Adrenal gland (tissue), 12 donors: ENCODE results near the gene ZNF669. TPM values are rescaled to one million over a fixed set of nuclear protein-coding genes. Genes with fewer than 3 reads are reported as not detected.
"Not testable (repeated sequence)": the region's sequence is repeated elsewhere in the genome, so short reads cannot be mapped to it uniquely, and the experiment has no call there.

ENCODE experiments used
- DNase-seq, 7 donors: peaks; one replicate each; pipeline ENCODE4 v3.0.0-alpha.2; 2019 to 2020
- H3K27ac ChIP-seq, 5 donors: fragments of 200-600 bp; sonication (generic) in 4 of 5; 1 replicate in 3 of 5; 2 replicates in 2 of 5; pipeline versions ENCODE4 v1.5.1 to v1.8.0; 2016 to 2020; ENCODE audit warnings: mild to moderate bottlenecking in 1 of 5
- H3K27me3 ChIP-seq: fragments of 200-600 bp; 2 replicates; pipeline ENCODE4 v1.8.0; 2021
- H3K36me3 ChIP-seq, 2 donors: fragments of 200-600 bp; replicated peaks in 1 of 2; 1 replicate in 1 of 2; 2 replicates in 1 of 2; pipeline versions ENCODE4 v1.5.1 to v1.8.0; 2018 to 2022
- H3K4me1 ChIP-seq, 2 donors: fragments of 200-600 bp; replicated peaks in 1 of 2; 1 replicate in 1 of 2; 2 replicates in 1 of 2; pipeline versions ENCODE4 v1.5.1 to v1.8.0; 2018 to 2021
- H3K4me3 ChIP-seq, 4 donors: fragments of 200-600 bp; sonication (generic) in 3 of 4; one replicate each; pipeline ENCODE4 v1.5.1; 2016 to 2018
- H3K9me3 ChIP-seq, 3 donors: fragments of 200-600 bp; sonication (generic) in 1 of 3; replicated peaks in 1 of 3; 1 replicate in 2 of 3; 2 replicates in 1 of 3; pipeline versions ENCODE4 v1.5.1 to v1.8.0; 2016 to 2021
- POLR2A ChIP-seq, 2 donors: fragments of 450-650 bp; IDR thresholded peaks; one replicate each; pipeline ENCODE4 v1.6.1; 2017; ENCODE audit warnings: antibody characterized with exemption in 2 of 2, mild to moderate bottlenecking in 2 of 2, moderate library complexity in 1 of 2
- WGBS, 4 donors: extraction: QIAGEN DNeasy Blood & Tissue Kit in 2 of 4; methylation state at CpG; one replicate each; pipeline versions ENCODE4 v1.1.5 to v1.1.7; 2013 to 2017; 5-methylcytosine and 5-hydroxymethylcytosine counted together
- intact Hi-C, 2 donors: fragments of 100-400 bp; cut with DNase I; formaldehyde crosslinking; loops; one replicate each; pipeline versions ENCODE4 v1.14.1 to v1.15.0; 2022 to 2023
- polyA plus RNA-seq, 3 donors: library from polyadenylated mRNA; stranded (reverse); fragments of 200-250 nt in 2 of 3; fragments of 350-450 nt in 1 of 3; fragmentation: Illumina TruSeq in 1 of 3; extraction: RNeasy Lipid Tissue Mini Kit (QIAGEN cat#74804) in 1 of 3; gene quantifications; one replicate each; pipeline ENCODE4 v1.2.3, GENCODE V29; 2013 to 2014
- total RNA-seq, 9 donors: library from RNA; depleted of rRNA in 4 of 9; stranded (reverse); fragments of >200 nt in 4 of 9; fragments of 120-200 nt in 1 of 9; fragmentation: NEBNext Ultra II Directional in 1 of 9; extraction: Animal tissue kit (Norgen Biotek cat#: 25700) in 1 of 9; gene quantifications; one replicate each; pipeline versions ENCODE4 v1.1.0 to v1.2.4, GENCODE V29; 2013 to 2023
- TF ChIP-seq, protein P1 (sequence below), 6 experiments: fragments of 450-650 bp in 4 of 6; fragments of 200-600 bp in 2 of 6; sonication (generic) in 1 of 6; IDR thresholded peaks; 1 replicate in 5 of 6; 2 replicates in 1 of 6; pipeline versions ENCODE4 v1.5.1 to v1.8.0; 2016 to 2021; ENCODE audit warnings: antibody characterized with exemption in 6 of 6, mild to moderate bottlenecking in 2 of 6, moderate library complexity in 1 of 6
- donor health status: healthy with polysubstance abuse.
- donor health status: Bipolar disorder and iron deficiency.
- donor health status: DM: yes; HTN: yes; CAD: no.
- donor health status: DM: no; HTN: no; CAD: no.
- donor health status: DM: no; HTN: no; CAD: no.
- donor health status: DM: yes; HTN: yes; CAD: no.

ZNF669 gene
- total and polyA plus RNA-seq, 12 donors = 1.2 to 11.3 (median 5.1) TPM

DNA sequence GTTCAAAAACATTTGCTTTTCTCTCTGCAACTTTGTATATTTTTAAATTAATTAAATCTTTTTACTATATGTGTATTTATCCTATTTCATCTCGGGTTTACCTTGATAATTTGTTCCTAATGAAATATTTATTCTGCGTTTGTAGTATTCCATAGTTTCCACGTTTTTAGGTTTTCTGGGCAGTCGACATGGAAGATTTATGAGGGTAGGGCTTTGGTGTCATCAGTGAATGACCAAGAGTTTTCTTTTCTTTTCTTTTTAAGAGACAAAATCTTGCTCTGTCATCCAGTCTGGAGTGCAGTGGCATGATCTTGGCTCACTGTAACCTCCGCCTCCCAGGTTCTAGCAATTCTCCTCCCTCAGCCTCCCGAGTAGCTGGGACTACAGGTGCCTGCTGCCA, 17.2 kb upstream of the ZNF669 start:
- H3K27ac ChIP-seq = no peak overlapping the region
- no peak overlapping the region for H3K4me3 ChIP-seq
- H3K27me3 ChIP-seq = no peaks in the 10 kb centered on the region
- no peaks in the 10 kb centered on the region for H3K9me3 ChIP-seq
- H3K4me1 ChIP-seq = no peaks in the 10 kb centered on the region
- 66 to 70% (median 69%) methylated on average over 6 of the region's 6 CpGs for WGBS, 4 donors
- intact Hi-C loops = no loop called here
- TF ChIP-seq, protein P1, sequence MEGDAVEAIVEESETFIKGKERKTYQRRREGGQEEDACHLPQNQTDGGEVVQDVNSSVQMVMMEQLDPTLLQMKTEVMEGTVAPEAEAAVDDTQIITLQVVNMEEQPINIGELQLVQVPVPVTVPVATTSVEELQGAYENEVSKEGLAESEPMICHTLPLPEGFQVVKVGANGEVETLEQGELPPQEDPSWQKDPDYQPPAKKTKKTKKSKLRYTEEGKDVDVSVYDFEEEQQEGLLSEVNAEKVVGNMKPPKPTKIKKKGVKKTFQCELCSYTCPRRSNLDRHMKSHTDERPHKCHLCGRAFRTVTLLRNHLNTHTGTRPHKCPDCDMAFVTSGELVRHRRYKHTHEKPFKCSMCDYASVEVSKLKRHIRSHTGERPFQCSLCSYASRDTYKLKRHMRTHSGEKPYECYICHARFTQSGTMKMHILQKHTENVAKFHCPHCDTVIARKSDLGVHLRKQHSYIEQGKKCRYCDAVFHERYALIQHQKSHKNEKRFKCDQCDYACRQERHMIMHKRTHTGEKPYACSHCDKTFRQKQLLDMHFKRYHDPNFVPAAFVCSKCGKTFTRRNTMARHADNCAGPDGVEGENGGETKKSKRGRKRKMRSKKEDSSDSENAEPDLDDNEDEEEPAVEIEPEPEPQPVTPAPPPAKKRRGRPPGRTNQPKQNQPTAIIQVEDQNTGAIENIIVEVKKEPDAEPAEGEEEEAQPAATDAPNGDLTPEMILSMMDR (IDR thresholded peaks at IDR 0.05) = no peak
- TF ChIP-seq POLR2A (IDR thresholded peaks at IDR 0.05) = no peak
- no peak for DNase-seq
- H3K36me3 ChIP-seq = no peaks in the 10 kb centered on the region

DNA sequence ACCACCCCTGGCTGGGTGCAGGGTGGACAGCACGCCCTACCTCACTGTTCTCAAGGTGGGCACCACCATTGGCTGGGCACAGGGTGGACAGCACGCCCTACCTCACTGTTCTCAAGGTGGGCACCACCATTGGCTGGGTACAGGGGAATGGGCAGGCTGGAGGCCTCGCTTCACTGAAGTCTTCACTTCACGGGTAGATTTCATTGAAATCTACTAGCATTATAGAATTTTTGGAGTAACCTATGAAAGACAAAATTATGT, 16.2 kb upstream of the ZNF669 start:
- DNase-seq, H3K4me1 ChIP-seq, H3K9me3 ChIP-seq, H3K36me3 ChIP-seq, H3K4me3 ChIP-seq, H3K27me3 ChIP-seq, H3K27ac ChIP-seq, intact Hi-C loops: not testable (repeated sequence)
- WGBS, 4 donors = 82 to 96% (median 89%) methylated on average over 3 to 4 of the region's 4 CpGs

DNA sequence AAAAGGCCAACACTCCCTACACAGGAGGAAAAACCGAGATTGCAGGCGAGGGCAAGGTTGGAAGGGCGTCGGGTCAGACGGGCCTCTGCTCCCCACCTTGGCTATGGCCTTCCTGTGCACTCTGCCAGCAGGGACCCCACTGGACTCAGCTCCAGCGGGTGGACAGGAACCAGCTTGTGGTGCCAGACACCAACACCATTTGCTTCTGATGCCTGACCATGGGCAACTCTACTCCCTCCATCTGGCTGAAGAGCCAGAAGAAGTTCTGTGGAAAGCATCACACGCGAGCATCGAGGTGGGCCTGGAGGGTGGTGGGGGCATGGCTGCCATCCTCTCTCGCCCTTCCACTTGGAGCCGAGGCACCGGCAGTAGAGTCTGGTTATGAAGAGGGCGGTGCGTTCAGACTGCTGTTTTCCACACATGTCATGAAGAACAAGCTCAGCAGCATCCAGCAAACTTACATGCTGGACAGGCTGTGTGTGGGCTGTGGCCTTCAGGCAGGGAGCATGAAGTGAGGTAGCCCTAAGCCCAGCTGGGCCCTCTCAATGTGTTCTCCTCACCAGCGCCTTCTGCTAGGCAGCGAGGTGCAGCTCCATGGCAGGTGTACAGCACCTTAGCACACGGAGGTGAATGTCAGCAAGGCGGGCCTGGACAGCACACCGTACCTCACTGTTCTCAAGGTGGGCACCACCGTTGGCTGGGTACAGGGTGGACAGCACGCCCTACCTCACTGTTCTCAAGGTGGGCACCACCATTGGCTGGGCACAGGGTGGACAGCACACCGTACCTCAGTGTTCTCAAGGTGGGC, 15.6 kb upstream of the ZNF669 start:
- H3K27ac ChIP-seq = no peak overlapping the region
- H3K4me1 ChIP-seq = no peaks in the 10 kb centered on the region
- H3K36me3 ChIP-seq = no peaks in the 10 kb centered on the region
- TF ChIP-seq, protein P1 (IDR thresholded peaks at IDR 0.05) = no peak
- no peak for TF ChIP-seq POLR2A (IDR thresholded peaks at IDR 0.05)
- H3K4me3 ChIP-seq = no peak overlapping the region
- H3K27me3 ChIP-seq = no peaks in the 10 kb centered on the region
- H3K9me3 ChIP-seq = no peaks in the 10 kb centered on the region
- 89 to 97% (median 95%) methylated on average over 17 to 22 of the region's 22 CpGs for WGBS, 4 donors
- intact Hi-C loops = no loop called here
- DNase-seq = no peak

DNA sequence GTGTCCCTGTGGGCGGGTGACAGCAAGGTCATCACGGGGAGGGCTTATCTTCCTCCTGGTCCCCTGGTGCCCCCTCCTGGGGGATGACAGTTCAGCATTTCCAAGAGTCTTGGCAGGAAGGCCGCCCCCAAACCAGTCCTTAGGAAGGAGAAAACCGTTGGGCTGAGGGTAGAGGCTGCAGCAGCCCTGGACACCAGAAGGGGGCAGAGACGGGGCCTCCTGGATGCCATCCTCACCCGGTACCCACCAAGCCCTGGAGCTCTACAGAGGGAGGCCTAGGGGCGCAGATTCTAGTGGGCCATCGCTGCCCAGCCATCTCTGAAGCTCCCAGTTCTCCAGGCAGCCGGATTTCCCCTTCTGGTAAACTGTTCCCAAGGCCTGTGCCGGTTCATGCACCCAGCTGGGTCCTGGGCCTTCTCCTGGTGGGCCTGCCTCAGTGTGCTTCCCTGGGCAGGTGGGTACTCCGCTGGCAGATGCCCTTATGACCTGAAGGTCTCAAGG, 14.8 kb upstream of the ZNF669 start:
- WGBS, 4 donors = 58 to 71% (median 70%) methylated on average over 4 to 11 of the region's 11 CpGs; no CpG with 5 or more reads in 1 of the 4 donors

More for the DNA sequence above, 14.8 kb upstream of the ZNF669 start:
- H3K27me3 ChIP-seq = no peaks in the 10 kb centered on the region
- H3K4me1 ChIP-seq = no peaks in the 10 kb centered on the region
- DNase-seq = no peak
- H3K9me3 ChIP-seq = no peaks in the 10 kb centered on the region
- H3K36me3 ChIP-seq = no peaks in the 10 kb centered on the region
- H3K27ac ChIP-seq = no peak overlapping the region
- intact Hi-C loops = no loop called here
- no peak overlapping the region for H3K4me3 ChIP-seq
- TF ChIP-seq, protein P1 (IDR thresholded peaks at IDR 0.05) = no peak
- no peak for TF ChIP-seq POLR2A (IDR thresholded peaks at IDR 0.05)
